ENCODE results near the gene RGS17.

DNA sequence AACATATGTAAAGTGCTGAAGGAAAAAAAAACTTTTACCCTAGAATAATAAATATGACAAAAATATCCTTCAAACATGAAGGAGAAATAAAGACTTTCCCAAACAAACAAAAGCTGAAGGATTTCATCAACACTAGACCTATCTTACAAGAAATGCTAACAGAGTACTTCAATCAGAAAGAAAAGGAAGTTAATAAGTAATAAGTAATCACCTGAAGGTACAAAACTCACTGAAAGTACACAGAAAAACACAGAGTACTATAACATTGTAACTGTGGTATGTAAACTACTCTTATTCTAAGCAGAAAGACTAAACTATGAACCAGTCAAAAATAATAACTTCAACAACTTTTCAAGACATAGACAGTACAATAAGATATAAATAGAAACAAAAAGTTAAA is 67.1 kb downstream of the RGS17 start:
- TF ChIP-seq, protein P1, sequence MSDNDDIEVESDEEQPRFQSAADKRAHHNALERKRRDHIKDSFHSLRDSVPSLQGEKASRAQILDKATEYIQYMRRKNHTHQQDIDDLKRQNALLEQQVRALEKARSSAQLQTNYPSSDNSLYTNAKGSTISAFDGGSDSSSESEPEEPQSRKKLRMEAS (IDR thresholded peaks at IDR 0.05): no peak
- no peak for TF ChIP-seq YY1 (IDR thresholded peaks at IDR 0.05; ENCODE audit: low read depth)
- TF ChIP-seq, protein P2, sequence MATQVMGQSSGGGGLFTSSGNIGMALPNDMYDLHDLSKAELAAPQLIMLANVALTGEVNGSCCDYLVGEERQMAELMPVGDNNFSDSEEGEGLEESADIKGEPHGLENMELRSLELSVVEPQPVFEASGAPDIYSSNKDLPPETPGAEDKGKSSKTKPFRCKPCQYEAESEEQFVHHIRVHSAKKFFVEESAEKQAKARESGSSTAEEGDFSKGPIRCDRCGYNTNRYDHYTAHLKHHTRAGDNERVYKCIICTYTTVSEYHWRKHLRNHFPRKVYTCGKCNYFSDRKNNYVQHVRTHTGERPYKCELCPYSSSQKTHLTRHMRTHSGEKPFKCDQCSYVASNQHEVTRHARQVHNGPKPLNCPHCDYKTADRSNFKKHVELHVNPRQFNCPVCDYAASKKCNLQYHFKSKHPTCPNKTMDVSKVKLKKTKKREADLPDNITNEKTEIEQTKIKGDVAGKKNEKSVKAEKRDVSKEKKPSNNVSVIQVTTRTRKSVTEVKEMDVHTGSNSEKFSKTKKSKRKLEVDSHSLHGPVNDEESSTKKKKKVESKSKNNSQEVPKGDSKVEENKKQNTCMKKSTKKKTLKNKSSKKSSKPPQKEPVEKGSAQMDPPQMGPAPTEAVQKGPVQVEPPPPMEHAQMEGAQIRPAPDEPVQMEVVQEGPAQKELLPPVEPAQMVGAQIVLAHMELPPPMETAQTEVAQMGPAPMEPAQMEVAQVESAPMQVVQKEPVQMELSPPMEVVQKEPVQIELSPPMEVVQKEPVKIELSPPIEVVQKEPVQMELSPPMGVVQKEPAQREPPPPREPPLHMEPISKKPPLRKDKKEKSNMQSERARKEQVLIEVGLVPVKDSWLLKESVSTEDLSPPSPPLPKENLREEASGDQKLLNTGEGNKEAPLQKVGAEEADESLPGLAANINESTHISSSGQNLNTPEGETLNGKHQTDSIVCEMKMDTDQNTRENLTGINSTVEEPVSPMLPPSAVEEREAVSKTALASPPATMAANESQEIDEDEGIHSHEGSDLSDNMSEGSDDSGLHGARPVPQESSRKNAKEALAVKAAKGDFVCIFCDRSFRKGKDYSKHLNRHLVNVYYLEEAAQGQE (IDR thresholded peaks at IDR 0.05; ENCODE audit: low read depth): no peak
- TF ChIP-seq CEBPB (IDR thresholded peaks at IDR 0.05): no peak
- no peak for TF ChIP-seq TAF1 (IDR thresholded peaks at IDR 0.05; ENCODE audit: low read depth)
- no peak for TF ChIP-seq EGR1 (IDR thresholded peaks at IDR 0.05)
- no peak for TF ChIP-seq NFIC (IDR thresholded peaks at IDR 0.05)
